Coronary artery (tissue), 2 donors: Measurements from ENCODE around the gene TBC1D21.

Experiments used
- DNase-seq: peaks from one replicate; pipeline ENCODE4 v3.0.0-alpha.2; 2017; ENCODE audit warnings: low spot score
- H3K27ac ChIP-seq, 2 donors: fragments of 200-600 bp; sonication (generic); one replicate each; pipeline ENCODE4 v1.5.1; 2016 to 2019
- H3K4me3 ChIP-seq: fragments of 200-600 bp; sonication (generic); 2 replicates; pipeline ENCODE4 v1.5.1; 2016; ENCODE audit warnings: mild to moderate bottlenecking, moderate library complexity
- TF ChIP-seq, protein P1 (sequence below): fragments of 200-600 bp; sonication (generic); IDR thresholded peaks from one replicate; pipeline ENCODE4 v1.5.1; 2019; ENCODE audit warnings: antibody characterized with exemption

Gene TBC1D21

GRCh38 chr15:73888224-73889041, 15.1 kb downstream of the TBC1D21 start:
- Histone ChIP-seq H3K27ac (no peak overlapping the region), H3K4me3 (no peak overlapping the region)
- DNase-seq: peak; percentile 59
- TF ChIP-seq, protein P1, sequence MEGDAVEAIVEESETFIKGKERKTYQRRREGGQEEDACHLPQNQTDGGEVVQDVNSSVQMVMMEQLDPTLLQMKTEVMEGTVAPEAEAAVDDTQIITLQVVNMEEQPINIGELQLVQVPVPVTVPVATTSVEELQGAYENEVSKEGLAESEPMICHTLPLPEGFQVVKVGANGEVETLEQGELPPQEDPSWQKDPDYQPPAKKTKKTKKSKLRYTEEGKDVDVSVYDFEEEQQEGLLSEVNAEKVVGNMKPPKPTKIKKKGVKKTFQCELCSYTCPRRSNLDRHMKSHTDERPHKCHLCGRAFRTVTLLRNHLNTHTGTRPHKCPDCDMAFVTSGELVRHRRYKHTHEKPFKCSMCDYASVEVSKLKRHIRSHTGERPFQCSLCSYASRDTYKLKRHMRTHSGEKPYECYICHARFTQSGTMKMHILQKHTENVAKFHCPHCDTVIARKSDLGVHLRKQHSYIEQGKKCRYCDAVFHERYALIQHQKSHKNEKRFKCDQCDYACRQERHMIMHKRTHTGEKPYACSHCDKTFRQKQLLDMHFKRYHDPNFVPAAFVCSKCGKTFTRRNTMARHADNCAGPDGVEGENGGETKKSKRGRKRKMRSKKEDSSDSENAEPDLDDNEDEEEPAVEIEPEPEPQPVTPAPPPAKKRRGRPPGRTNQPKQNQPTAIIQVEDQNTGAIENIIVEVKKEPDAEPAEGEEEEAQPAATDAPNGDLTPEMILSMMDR: no peak

- no peak overlapping the region for H3K4me3 ChIP-seq
- H3K27ac ChIP-seq: no peak overlapping the region
- TF ChIP-seq, protein P1: no peak
- no peak for DNase-seq
Observed at GRCh38 chr15:73889053-73889761, 15.8 kb downstream of the TBC1D21 start.

DNA sequence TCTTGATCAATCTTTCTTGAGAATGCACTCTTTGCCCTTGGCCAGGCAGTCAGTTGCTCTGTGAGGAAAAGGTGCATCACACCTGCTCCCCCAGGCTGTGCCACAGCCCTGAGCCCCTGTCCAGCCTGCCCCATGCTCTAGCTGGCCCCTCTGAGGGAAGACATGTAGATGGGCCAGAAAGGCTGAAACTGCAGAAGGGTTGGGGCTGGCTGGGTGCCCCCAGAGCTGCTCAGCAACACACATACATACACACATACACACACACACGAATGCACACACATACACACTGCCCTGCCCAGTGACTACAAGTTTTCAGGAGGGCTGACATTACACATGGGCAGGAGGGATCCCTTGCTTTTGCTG, 16.4 kb downstream of the TBC1D21 start:
- no peak overlapping the region for H3K27ac ChIP-seq
- TF ChIP-seq, protein P1: no peak
- H3K4me3 ChIP-seq: no peak overlapping the region
- DNase-seq: no peak

GRCh38 chr15:73891328-73892315, 18.3 kb downstream of the TBC1D21 start:
- TF ChIP-seq, protein P1: no peak
- H3K27ac ChIP-seq: no peak overlapping the region
- H3K4me3 ChIP-seq: no peak overlapping the region
- DNase-seq: no peak

DNA sequence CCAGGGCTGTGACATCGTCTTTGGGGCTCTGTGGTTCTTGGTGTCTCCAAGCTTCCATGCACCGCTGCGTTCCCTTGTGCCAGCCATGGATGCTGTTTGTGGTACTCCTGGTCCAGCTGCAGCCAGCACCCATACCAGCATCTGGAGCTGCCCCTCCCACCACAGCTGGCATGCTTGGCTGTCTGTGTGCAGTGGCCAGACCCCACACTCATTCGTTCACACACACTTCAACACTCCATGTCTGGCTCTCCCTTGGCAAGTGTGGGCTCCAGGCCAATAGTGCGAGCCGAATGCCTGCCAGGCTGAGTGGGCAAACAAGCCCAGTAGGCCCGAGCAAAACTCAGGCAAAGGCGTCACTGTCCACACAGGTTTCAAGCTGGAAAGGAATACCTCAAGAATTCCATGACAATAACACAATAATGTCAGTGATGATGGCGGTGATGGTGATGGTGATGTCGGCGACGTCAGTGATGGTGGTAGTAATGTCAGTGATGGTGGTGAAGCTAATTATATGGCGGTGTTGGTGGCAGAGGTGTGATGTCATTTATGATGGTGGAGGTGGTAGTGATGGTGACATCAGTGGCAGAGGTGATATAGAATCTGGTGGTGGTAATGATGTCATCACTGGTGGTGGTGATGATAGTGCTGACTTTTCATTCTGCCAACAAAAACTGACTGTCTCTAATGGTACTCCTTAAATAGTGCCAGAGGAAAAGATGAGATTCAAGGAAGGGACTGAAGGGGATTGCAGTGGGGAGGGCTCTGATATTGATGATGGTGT, 19.3 kb downstream of the TBC1D21 start:
- H3K27ac ChIP-seq: no peak overlapping the region
- TF ChIP-seq, protein P1: no peak
- peak; percentile 53 for DNase-seq

GRCh38 chr15:73894133-73894814, 20.9 kb downstream of the TBC1D21 start:
- TF ChIP-seq, protein P1: no peak
- peak; percentile 46 for DNase-seq
- H3K4me3 ChIP-seq: no peak overlapping the region
- no peak overlapping the region for H3K27ac ChIP-seq

More for the DNA sequence above, 19.3 kb downstream of the TBC1D21 start:
- H3K4me3 ChIP-seq: no peak overlapping the region
